Colonic mucosa (tissue), 4 donors: ENCODE data around the gene FAM107B. TPM values are rescaled to one million over a fixed set of nuclear protein-coding genes. Genes with fewer than 3 reads are reported as not detected.

Experiments used
- DNase-seq: peaks from one replicate; pipeline ENCODE4 v3.0.0-alpha.2; 2020
- H3K27ac ChIP-seq: fragments of 200-600 bp; one replicate; pipeline ENCODE4 v1.8.0; 2021
- H3K27me3 ChIP-seq: fragments of 200-600 bp; one replicate; pipeline ENCODE4 v1.8.0; 2021
- H3K36me3 ChIP-seq: fragments of 200-600 bp; one replicate; pipeline ENCODE4 v1.8.0; 2021
- H3K4me1 ChIP-seq: fragments of 200-600 bp; one replicate; pipeline ENCODE4 v1.8.0; 2021; ENCODE audit warnings: mild to moderate bottlenecking
- H3K4me3 ChIP-seq: fragments of 200-600 bp; one replicate; pipeline ENCODE4 v1.8.0; 2021
- H3K9ac ChIP-seq, 2 donors: one replicate each; pipeline ENCODE4 v1.7.0; 2013; ENCODE audit warnings: control low read depth in 2 of 2, low read depth in 2 of 2, low read length in 2 of 2
- H3K9me3 ChIP-seq: fragments of 200-600 bp; one replicate; pipeline ENCODE4 v1.8.0; 2021
- intact Hi-C: fragments of 100-400 bp; cut with DNase I; formaldehyde crosslinking; loops from one replicate; pipeline ENCODE4 v1.14.1; 2022
- total RNA-seq, 2 donors: library from RNA; stranded (reverse); fragmentation: NEBNext Ultra II Directional in 1 of 2; extraction: Animal tissue kit (Norgen Biotek cat#: 25700) in 1 of 2; gene quantifications; one replicate each; pipeline ENCODE4 v1.2.1, GENCODE V29; 2021
- TF ChIP-seq, protein P1 (sequence below): fragments of 200-600 bp; IDR thresholded peaks from one replicate; pipeline ENCODE4 v1.8.0; 2022; ENCODE audit warnings: antibody characterized with exemption, mild to moderate bottlenecking
- donor health status: healthy.
- donor health status: DM: no; HTN: no; CAD: no.
- donor health status: DM: no; HTN: no; CAD: no.

Gene FAM107B
- total RNA-seq, 2 donors from 2014 or later: 36.3 to 71.5 TPM

- TF ChIP-seq, protein P1, sequence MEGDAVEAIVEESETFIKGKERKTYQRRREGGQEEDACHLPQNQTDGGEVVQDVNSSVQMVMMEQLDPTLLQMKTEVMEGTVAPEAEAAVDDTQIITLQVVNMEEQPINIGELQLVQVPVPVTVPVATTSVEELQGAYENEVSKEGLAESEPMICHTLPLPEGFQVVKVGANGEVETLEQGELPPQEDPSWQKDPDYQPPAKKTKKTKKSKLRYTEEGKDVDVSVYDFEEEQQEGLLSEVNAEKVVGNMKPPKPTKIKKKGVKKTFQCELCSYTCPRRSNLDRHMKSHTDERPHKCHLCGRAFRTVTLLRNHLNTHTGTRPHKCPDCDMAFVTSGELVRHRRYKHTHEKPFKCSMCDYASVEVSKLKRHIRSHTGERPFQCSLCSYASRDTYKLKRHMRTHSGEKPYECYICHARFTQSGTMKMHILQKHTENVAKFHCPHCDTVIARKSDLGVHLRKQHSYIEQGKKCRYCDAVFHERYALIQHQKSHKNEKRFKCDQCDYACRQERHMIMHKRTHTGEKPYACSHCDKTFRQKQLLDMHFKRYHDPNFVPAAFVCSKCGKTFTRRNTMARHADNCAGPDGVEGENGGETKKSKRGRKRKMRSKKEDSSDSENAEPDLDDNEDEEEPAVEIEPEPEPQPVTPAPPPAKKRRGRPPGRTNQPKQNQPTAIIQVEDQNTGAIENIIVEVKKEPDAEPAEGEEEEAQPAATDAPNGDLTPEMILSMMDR: no peak
- no peak overlapping the region for H3K9ac ChIP-seq
- peaks cover 11% of the 10 kb centered on the region for H3K4me1 ChIP-seq
- intact Hi-C loops: no loop called here
- no peak for DNase-seq
- H3K9me3 ChIP-seq: no peaks in the 10 kb centered on the region
- no peaks in the 10 kb centered on the region for H3K27me3 ChIP-seq
- H3K27ac ChIP-seq: no peak overlapping the region
- H3K36me3 ChIP-seq: no peaks in the 10 kb centered on the region
- no peak overlapping the region for H3K4me3 ChIP-seq
These were observed 246.2 kb downstream of the FAM107B start for GRCh38 chr10:14528450-14528849.

GRCh38 chr10:14527915-14528314 lies 246.8 kb downstream of the FAM107B start:
- TF ChIP-seq, protein P1: no peak
- Histone ChIP-seq H3K9ac (no peak overlapping the region), H3K4me3 (no peak overlapping the region), H3K36me3 (no peaks in the 10 kb centered on the region), H3K27me3 (no peaks in the 10 kb centered on the region), H3K4me1 (peaks cover 8% of the 10 kb centered on the region), H3K27ac (no peak overlapping the region), H3K9me3 (no peaks in the 10 kb centered on the region)
- DNase-seq: no peak
- intact Hi-C loops: no loop called here

GRCh38 chr10:14527134-14527844 lies 247.4 kb downstream of the FAM107B start:
- Histone ChIP-seq H3K36me3 (no peaks in the 10 kb centered on the region), H3K27ac (peak overlapping the region; percentile 48), H3K4me3 (no peak overlapping the region), H3K27me3 (no peaks in the 10 kb centered on the region), H3K4me1 (peaks cover 7% of the 10 kb centered on the region), H3K9ac (peak overlapping the region in 1 of 2 donors; percentile 15), H3K9me3 (no peaks in the 10 kb centered on the region)
- DNase-seq: no peak
- TF ChIP-seq, protein P1: no peak
- intact Hi-C loops: no loop called here

DNA sequence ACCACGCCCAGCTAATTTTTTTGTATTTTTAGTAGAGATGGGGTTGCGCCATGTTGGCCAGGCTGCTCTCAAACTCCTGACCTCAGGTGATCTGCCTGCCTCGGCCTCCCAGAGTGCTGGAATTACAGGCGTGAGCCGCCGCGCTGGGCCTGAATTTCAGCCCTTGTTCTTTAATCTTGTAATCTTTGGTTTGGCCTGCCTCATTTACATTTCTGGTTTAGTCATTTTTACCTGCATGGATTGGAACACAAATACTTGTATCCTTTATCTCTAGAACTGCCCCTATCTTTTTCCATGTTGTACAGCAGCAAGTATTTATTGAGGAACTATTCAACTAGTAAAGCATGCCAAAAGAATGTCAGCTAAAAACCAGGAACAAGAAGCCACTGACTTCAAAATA lies 248.4 kb downstream of the FAM107B start:
- no peaks in the 10 kb centered on the region for H3K9me3 ChIP-seq
- intact Hi-C loops: no loop called here
- peaks cover 7% of the 10 kb centered on the region for H3K4me1 ChIP-seq
- TF ChIP-seq, protein P1: no peak
- no peak overlapping the region for H3K9ac ChIP-seq
- no peak overlapping the region for H3K4me3 ChIP-seq
- DNase-seq: no peak
- no peaks in the 10 kb centered on the region for H3K36me3 ChIP-seq
- H3K27ac ChIP-seq: no peak overlapping the region
- H3K27me3 ChIP-seq: no peaks in the 10 kb centered on the region

DNA sequence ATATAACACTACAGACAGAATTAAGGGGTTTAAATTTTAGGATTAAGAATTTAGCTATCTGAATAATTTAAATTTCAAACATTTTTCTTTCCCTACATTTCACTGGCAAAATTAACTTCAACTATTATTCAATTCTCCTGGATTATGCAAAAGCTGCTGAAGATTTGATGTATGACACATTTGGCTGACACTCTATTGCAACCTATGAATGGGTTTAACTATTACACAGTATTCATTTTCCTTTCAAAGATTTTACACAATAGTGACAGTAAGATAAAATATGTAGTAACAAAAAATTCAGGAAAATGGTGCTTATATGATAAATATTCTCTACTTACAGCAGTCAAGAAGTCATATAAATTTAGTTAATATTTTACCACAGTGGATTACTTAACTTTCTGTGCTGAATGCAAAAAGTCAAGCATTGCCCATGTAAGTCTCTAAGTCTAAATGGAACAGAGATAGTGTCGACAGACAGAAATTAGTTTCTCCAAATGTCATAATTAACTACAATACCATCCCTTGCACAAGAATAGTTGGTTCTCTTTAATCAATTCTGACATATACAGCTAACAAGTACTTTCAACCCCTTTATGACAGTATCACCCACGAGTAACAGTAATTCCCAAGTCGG lies 249.9 kb downstream of the FAM107B start:
- Histone ChIP-seq H3K9me3 (no peaks in the 10 kb centered on the region), H3K4me3 (no peak overlapping the region), H3K9ac (no peak overlapping the region), H3K27me3 (no peaks in the 10 kb centered on the region), H3K4me1 (peaks cover 7% of the 10 kb centered on the region), H3K27ac (no peak overlapping the region), H3K36me3 (no peaks in the 10 kb centered on the region)
- no peak for DNase-seq
- intact Hi-C loops: no loop called here
- TF ChIP-seq, protein P1: no peak
